PC-9 (cell line): ENCODE results near the gene CALML6. TPM values are rescaled to one million over a fixed set of nuclear protein-coding genes. Genes with fewer than 3 reads are reported as not detected.

Experiments used
- BruUV-seq: library from RNA; stranded (reverse); fragments of 400-500 nt; replicated peaks from 2 replicates; lab custom pipeline; 2021; lab: Mats Ljungman, UMichigan
- CTCF ChIA-PET: fragments of 300-600 bp; sonication (Branson Sonifier 250); formaldehyde crosslinking; loops from one replicate; lab custom pipeline; 2022; ENCODE audit warnings: antibody characterized with exemption; lab: Charles Lee
- POLR2A ChIA-PET: fragments of 300-600 bp; sonication (Branson Sonifier 250); formaldehyde crosslinking; loops from one replicate; lab custom pipeline; 2022; ENCODE audit warnings: antibody characterized with exemption; ENCODE audit not compliant: unreplicated experiment; lab: Charles Lee
- DNase-seq, 2 experiments: peaks; one replicate each; pipeline versions ENCODE4 v3.0.0 to v3.0.0-alpha.2; 2015 to 2022; ENCODE audit warnings: mixed read lengths in 1 of 2
- H2AFZ ChIP-seq: fragments of 200-600 bp; sonication (generic); 2 replicates; pipeline ENCODE4 v1.8.1; 2017; ENCODE audit warnings: antibody characterized with exemption
- H3F3A ChIP-seq: fragments of 200-600 bp; sonication (generic); 2 replicates; pipeline ENCODE4 v1.8.1; 2017; ENCODE audit warnings: antibody characterized with exemption, mild to moderate bottlenecking, low read depth; ENCODE audit not compliant: insufficient read depth
- H3K27ac ChIP-seq: fragments of 200-600 bp; sonication (generic); 2 replicates; pipeline ENCODE4 v1.6.1; 2016; ENCODE audit warnings: mixed run types
- H3K27me3 ChIP-seq: fragments of 200-600 bp; sonication (generic); 2 replicates; pipeline ENCODE4 v1.6.1; 2016; ENCODE audit warnings: low read depth, mixed run types; ENCODE audit not compliant: insufficient read depth
- H3K36me3 ChIP-seq: fragments of 200-600 bp; sonication (generic); 2 replicates; pipeline ENCODE4 v1.6.1; 2016; ENCODE audit warnings: low read depth, mixed run types
- H3K4me1 ChIP-seq: fragments of 200-600 bp; sonication (generic); replicated peaks from 2 replicates; pipeline ENCODE4 v1.6.1; 2016; ENCODE audit warnings: mixed run types; ENCODE audit not compliant: insufficient read depth
- H3K4me2 ChIP-seq: fragments of 200-600 bp; sonication (generic); 2 replicates; pipeline ENCODE4 v1.6.1; 2017; ENCODE audit warnings: mixed run types
- H3K4me3 ChIP-seq: fragments of 200-600 bp; sonication (generic); 2 replicates; pipeline ENCODE4 v1.6.1; 2016; ENCODE audit warnings: mixed run types
- H3K79me2 ChIP-seq: fragments of 200-600 bp; sonication (generic); 2 replicates; pipeline ENCODE4 v1.6.1; 2017; ENCODE audit warnings: low read depth, mixed run types
- H3K9me2 ChIP-seq: fragments of 200-600 bp; sonication (generic); 2 replicates; pipeline ENCODE4 v1.8.1; 2017; ENCODE audit warnings: mild to moderate bottlenecking; ENCODE audit not compliant: insufficient read depth
- H3K9me3 ChIP-seq: fragments of 200-600 bp; sonication (generic); 2 replicates; pipeline ENCODE4 v1.8.1; 2016; ENCODE audit warnings: low read depth; ENCODE audit not compliant: insufficient read depth
- H4K20me1 ChIP-seq: fragments of 200-600 bp; sonication (generic); 2 replicates; pipeline ENCODE4 v1.8.1; 2017; ENCODE audit not compliant: insufficient read depth
- EZH2 ChIP-seq: fragments of 200-600 bp; sonication (generic); IDR thresholded peaks from 2 replicates; pipeline ENCODE4 v1.8.0; 2017; ENCODE audit warnings: antibody characterized with exemption, low read depth
- intact Hi-C: fragments of 100-400 bp; cut with micrococcal nuclease; formaldehyde crosslinking; loops from one replicate; pipeline ENCODE4 v1.10.0; 2022; ENCODE audit not compliant: unreplicated experiment
- total RNA-seq: library from RNA; stranded (reverse); gene quantifications from 2 replicates; pipeline ENCODE4 v1.2.3, GENCODE V29; 2021
- TF ChIP-seq, protein P1 (sequence below): fragments of 200-600 bp; sonication (generic); conservative IDR thresholded peaks from 2 replicates; pipeline ENCODE4 v1.6.1; 2017; ENCODE audit warnings: mixed run types, antibody characterized with exemption, mild to moderate bottlenecking, moderate library complexity

The CALML6 gene
- total RNA-seq, 1 experiment from 2014 or later, result 2.1 TPM

DNA sequence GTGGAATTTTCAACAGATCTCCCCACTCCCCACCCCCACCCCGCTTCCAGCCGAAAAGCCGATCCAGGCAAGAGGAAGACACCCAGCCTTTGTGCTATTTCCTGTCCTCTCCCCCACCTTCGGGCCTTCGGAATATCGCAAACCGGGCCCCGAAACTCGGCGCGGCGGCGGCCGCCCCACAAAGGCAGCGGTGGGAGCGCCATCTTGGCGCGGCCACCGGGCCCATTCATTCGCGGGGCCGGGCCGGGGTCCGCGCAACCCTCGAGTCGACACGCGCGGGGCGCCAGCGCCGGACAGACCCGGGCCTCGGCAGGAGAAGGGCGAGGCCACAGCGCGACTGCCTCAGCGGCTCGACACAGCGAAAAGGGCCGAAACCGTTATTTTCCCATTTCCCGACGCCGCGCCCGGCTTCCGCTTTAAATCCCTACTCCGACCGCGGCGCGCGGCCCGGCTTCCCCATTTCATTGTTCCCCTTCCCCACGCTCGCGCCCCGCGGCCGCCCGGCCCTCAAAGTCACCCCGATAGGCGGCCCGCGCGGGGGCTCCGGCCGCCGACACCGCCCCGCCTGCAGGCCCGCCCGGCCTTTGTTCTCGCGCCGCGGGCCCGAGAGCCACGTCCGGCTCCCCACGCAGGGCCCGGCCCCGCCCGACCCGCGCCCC, 25.1 kb upstream of the CALML6 start:
- POLR2A ChIA-PET, result no interaction called here
- DNase-seq, result peak in 1 of 2 experiments; percentile 18

DNA sequence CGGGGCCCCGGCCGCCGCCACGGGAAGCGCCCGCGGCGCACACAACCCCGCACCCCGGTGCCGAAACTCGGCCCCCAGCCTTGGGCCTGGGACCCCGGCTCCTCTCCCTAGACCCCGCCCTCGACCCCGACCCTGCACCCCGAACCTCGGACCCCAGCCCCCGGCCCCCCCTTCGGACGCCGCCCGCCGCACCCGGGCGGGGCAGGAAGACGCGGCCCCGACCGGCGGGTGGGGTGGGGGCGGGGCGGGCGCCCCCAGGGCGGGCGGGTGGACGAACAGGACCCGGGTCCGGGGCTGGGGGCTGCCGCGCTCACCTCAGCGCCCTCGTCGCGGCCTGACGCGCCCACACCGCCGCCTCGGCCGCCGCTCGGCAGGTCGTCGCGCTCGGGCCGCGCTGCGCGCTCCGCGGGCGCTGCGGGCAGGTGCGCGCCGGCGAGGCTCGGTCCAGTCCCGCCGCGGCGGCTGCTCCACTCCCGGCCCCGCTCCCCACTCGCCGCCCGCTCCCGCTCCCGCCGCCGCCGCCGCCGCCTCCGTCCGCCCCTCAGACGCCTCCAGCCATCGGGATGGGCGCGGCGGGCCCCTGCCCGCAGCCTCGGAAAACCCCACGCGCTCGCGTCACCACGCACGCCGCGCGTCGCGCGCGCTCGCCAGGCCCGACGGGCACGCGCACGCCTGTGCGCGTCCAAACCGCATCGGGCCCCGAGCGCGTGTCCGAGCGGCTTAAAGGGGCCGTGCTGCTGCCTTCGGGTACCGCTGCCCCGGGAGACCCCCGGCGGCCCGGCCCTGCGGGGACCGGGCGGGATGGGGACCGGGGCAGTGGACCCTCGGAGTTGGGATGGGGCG, 24.3 kb upstream of the CALML6 start, which contains the start of gene GNB1:
GNB1 (minus strand) TSS at position 582 of the 843 bp plus-strand sequence. CDS start 65,634 bp downstream, outside the sequence.
- H3K36me3 ChIP-seq, result no peaks in the 10 kb centered on the region; the same call in 1 of the 2 replicates
- H3K27me3 ChIP-seq, result no peaks in the 10 kb centered on the region
- peak; percentile 60 to 89 for DNase-seq
- peaks cover 35% of the 10 kb centered on the region for H3K4me1 ChIP-seq
- ChIA-PET POLR2A (no interaction called here), CTCF (no interaction called here)
- TF ChIP-seq, protein P1, sequence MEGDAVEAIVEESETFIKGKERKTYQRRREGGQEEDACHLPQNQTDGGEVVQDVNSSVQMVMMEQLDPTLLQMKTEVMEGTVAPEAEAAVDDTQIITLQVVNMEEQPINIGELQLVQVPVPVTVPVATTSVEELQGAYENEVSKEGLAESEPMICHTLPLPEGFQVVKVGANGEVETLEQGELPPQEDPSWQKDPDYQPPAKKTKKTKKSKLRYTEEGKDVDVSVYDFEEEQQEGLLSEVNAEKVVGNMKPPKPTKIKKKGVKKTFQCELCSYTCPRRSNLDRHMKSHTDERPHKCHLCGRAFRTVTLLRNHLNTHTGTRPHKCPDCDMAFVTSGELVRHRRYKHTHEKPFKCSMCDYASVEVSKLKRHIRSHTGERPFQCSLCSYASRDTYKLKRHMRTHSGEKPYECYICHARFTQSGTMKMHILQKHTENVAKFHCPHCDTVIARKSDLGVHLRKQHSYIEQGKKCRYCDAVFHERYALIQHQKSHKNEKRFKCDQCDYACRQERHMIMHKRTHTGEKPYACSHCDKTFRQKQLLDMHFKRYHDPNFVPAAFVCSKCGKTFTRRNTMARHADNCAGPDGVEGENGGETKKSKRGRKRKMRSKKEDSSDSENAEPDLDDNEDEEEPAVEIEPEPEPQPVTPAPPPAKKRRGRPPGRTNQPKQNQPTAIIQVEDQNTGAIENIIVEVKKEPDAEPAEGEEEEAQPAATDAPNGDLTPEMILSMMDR, result no peak
- TF ChIP-seq EZH2, result no peak
- no peak within 1 kb of the TSS for H3K27ac ChIP-seq
- intact Hi-C loops, result loop anchor here (2.0 to 5.0 kb wide), 2 partner anchors 32 to 108 kb away; no protein-coding TSS in a partner anchor
- H3K9me2 ChIP-seq, result no peaks in the 10 kb centered on the region
- H2AFZ ChIP-seq, result peak within 1 kb of the TSS; percentile 81
- BruUV-seq, result no TSS peak
- peaks cover 42% of the 10 kb centered on the region for H4K20me1 ChIP-seq
- H3F3A ChIP-seq, result peaks cover 13% of the 10 kb centered on the region
- H3K79me2 ChIP-seq, result peaks cover 45% of the 10 kb centered on the region
- peak within 1 kb of the TSS; percentile 91 for H3K4me3 ChIP-seq
- peak within 1 kb of the TSS; percentile 94 for H3K4me2 ChIP-seq
- H3K9me3 ChIP-seq, result no peaks in the 10 kb centered on the region

More for the DNA sequence above, 25.1 kb upstream of the CALML6 start:
- Histone ChIP-seq H3K4me3 (peak overlapping the region; percentile 91), H3K4me1 (peaks cover 34% of the 10 kb centered on the region), H3K27me3 (no peaks in the 10 kb centered on the region), H3K27ac (no peak overlapping the region), H2AFZ (0 out of 2 replicates have a peak overlapping the region, but pooled peaks have one; percentile 72), H3K4me2 (peak overlapping the region; percentile 94), H4K20me1 (peaks cover 50% of the 10 kb centered on the region), H3K79me2 (peaks cover 52% of the 10 kb centered on the region), H3K9me2 (no peaks in the 10 kb centered on the region), H3F3A (peaks cover 13% of the 10 kb centered on the region), H3K36me3 (no peaks in the 10 kb centered on the region; the same call in 1 of the 2 replicates), H3K9me3 (no peaks in the 10 kb centered on the region)
- CTCF ChIA-PET, result interaction anchor here (0.5 kb wide), 1 partner anchor 30 kb away, joined by 9 read pairs; no protein-coding TSS in a partner anchor
- BruUV-seq, result no TSS peak
- TF ChIP-seq, protein P1, result no peak
- TF ChIP-seq EZH2, result no peak
- intact Hi-C loops, result loop anchor here (2.0 to 5.0 kb wide), 2 partner anchors 31 to 108 kb away; no protein-coding TSS in a partner anchor
